Aorta (tissue), 5 donors: ENCODE measurements around the gene GJB4. TPM values are rescaled to one million over a fixed set of nuclear protein-coding genes. Genes with fewer than 3 reads are reported as not detected.

Experiments used
- ATAC-seq: fragments of 200-7000 bp; cut with Tn5 transposase; one replicate; pipeline ENCODE4 v1.9.1; 2022; ENCODE audit warnings: moderate library complexity; ENCODE audit not compliant: low FRiP score
- DNase-seq, 2 donors: peaks; one replicate each; pipeline ENCODE4 v3.0.0-alpha.2; 2020
- H3K27ac ChIP-seq, 2 donors: one replicate each; pipeline ENCODE4 v1.5.1; 2013; ENCODE audit warnings: low read length in 2 of 2, mild to moderate bottlenecking in 2 of 2, moderate library complexity in 2 of 2, control low read depth in 1 of 2, inconsistent platforms in 1 of 2, low read depth in 1 of 2
- H3K27me3 ChIP-seq, 2 donors: one replicate each; pipeline ENCODE4 v1.6.1; 2013; ENCODE audit warnings: control low read depth in 1 of 2, low read length in 1 of 2, mild to moderate bottlenecking in 1 of 2, moderate library complexity in 1 of 2; ENCODE audit not compliant: insufficient read depth in 2 of 2, control insufficient read depth in 1 of 2
- H3K36me3 ChIP-seq, 2 donors: one replicate each; pipeline ENCODE4 v1.6.1; 2013; ENCODE audit warnings: control low read depth in 1 of 2, low read length in 1 of 2, mild to moderate bottlenecking in 1 of 2; ENCODE audit not compliant: insufficient read depth in 2 of 2, control insufficient read depth in 1 of 2
- H3K4me1 ChIP-seq, 2 donors: one replicate each; pipeline ENCODE4 v1.6.1; 2013; ENCODE audit warnings: low read length in 2 of 2, control low read depth in 1 of 2, mild to moderate bottlenecking in 1 of 2, moderate library complexity in 1 of 2; ENCODE audit not compliant: insufficient read depth in 2 of 2, control insufficient read depth in 1 of 2
- H3K4me3 ChIP-seq, 2 donors: one replicate each; pipeline ENCODE4 v1.5.1; 2013; ENCODE audit warnings: low read length in 2 of 2, control low read depth in 1 of 2, mild to moderate bottlenecking in 1 of 2
- H3K9me3 ChIP-seq: one replicate; pipeline ENCODE4 v1.6.1; 2013; ENCODE audit warnings: mild to moderate bottlenecking, low read length; ENCODE audit not compliant: control insufficient read depth
- WGBS, 2 donors: extraction: QIAGEN DNeasy Blood & Tissue Kit; methylation state at CpG; one replicate each; pipeline ENCODE4 v1.1.7; 2013; 5-methylcytosine and 5-hydroxymethylcytosine counted together
- intact Hi-C, 2 donors: fragments of 100-400 bp; cut with DNase I; formaldehyde crosslinking; loops; one replicate each; pipeline versions ENCODE4 v1.14.2 to v1.15.0; 2022
- polyA plus RNA-seq, 2 donors: library from polyadenylated mRNA; stranded (reverse); fragments of 200-250 nt; gene quantifications; one replicate each; pipeline ENCODE4 v1.2.3, GENCODE V29; 2013
- total RNA-seq, 2 donors: library from RNA; stranded (reverse); fragmentation: NEBNext Ultra II Directional; extraction: Animal tissue kit (Norgen Biotek cat#: 25700); gene quantifications; one replicate each; pipeline ENCODE4 v1.2.1, GENCODE V29; 2021
- donor health status: healthy with polysubstance abuse.
- donor health status: Bipolar disorder and iron deficiency.
- donor health status: DM: no; HTN: no; CAD: no.
- donor health status: DM: no; HTN: no; CAD: no.
- donor health status: DM: yes; HTN: yes; CAD: no.

GJB4 gene
- total and polyA plus RNA-seq, 4 donors: not detected

DNA sequence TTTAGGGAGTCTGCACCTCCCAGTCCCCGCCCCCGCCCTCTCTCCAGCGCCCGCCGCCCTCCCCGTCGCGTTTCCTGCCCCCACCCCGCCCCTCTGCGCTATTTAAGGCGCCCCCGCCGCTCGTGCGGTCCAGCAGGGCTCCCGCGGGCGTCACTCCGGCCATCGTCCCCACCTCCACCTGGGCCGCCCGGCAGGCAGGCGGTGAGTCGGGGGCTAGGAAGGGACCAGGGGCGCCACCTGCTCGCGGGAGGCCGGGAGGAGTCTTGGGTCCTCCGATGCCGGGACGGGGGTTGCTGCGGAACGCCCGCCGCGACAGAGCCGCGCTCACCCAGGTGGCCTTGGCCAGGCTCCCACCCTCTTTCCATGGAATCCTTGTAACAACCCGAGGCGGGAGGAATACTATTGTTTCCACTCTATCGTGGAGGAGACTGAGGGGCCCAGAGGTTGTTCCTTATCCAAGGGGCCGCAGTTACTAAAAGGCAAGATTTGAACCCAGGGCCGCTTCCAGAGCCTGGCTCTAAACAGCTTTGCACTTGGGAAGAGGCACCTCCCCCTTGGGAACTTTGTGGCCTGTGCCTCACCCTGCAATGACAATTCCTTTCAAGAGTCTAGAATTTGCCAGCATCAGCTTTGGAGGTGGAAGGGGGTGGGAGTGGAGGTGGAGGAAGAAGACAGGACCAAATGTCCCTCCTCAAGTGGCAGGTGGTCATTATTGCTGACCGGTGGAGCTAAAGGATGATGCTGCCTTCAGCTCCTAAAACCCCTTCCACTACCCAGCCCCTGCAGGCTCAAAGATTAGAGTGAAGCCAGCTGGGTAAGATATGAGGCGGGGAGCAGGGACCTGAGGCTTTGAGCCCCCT lies 33.6 kb downstream of the GJB4 start, which contains the start of gene GJA4:
GJA4 (plus strand) TSS at position 132 of the 860 bp plus-strand sequence. CDS start 1,215 bp downstream, outside the sequence.
- peak within 1 kb of the TSS; percentile 75 to 80 for H3K27ac ChIP-seq
- peaks cover 0 to 3% of the 10 kb centered on the region in 2 donors for H3K4me1 ChIP-seq
- no peaks in the 10 kb centered on the region for H3K9me3 ChIP-seq
- H3K4me3 ChIP-seq: peak within 1 kb of the TSS; percentile 52 to 66
- peak; percentile 30 for ATAC-seq
- peak in 1 of 2 donors; percentile 85 for DNase-seq
- H3K27me3 ChIP-seq: no peaks in the 10 kb centered on the region
- H3K36me3 ChIP-seq: no peaks in the 10 kb centered on the region
- intact Hi-C loops: loop anchor here in 1 of 2 donors (2.0 to 5.0 kb wide), 2 partner anchors 44 to 60 kb away; no protein-coding TSS in a partner anchor
- WGBS, 2 donors: 5% methylated on average over 40 to 45 of the region's 45 CpGs

DNA sequence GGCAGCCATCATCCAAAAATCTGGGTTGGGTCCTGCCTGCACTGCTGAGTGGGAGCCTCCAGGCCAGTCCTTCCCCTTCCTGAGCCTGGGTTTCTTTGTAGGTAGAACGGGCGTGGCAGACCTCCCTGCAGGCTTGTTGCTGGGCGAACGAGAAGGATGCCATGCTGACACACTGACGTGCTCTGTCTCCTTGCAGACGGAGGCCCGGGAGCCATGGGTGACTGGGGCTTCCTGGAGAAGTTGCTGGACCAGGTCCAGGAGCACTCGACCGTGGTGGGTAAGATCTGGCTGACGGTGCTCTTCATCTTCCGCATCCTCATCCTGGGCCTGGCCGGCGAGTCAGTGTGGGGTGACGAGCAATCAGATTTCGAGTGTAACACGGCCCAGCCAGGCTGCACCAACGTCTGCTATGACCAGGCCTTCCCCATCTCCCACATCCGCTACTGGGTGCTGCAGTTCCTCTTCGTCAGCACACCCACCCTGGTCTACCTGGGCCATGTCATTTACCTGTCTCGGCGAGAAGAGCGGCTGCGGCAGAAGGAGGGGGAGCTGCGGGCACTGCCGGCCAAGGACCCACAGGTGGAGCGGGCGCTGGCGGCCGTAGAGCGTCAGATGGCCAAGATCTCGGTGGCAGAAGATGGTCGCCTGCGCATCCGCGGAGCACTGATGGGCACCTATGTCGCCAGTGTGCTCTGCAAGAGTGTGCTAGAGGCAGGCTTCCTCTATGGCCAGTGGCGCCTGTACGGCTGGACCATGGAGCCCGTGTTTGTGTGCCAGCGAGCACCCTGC lies 34.7 kb downstream of the GJB4 start:
- H3K27ac ChIP-seq: peak overlapping the region in 1 of 2 donors; percentile 75
- no peaks in the 10 kb centered on the region for H3K9me3 ChIP-seq
- no peak for DNase-seq
- H3K4me3 ChIP-seq: no peak overlapping the region
- intact Hi-C loops: loop anchor here in 1 of 2 donors (5.0 kb wide), 1 partner anchor 43 kb away; no protein-coding TSS in a partner anchor
- WGBS, 2 donors: 89 to 90% methylated on average over 40 of the region's 40 CpGs
- H3K36me3 ChIP-seq: no peaks in the 10 kb centered on the region
- peaks cover 0 to 3% of the 10 kb centered on the region in 2 donors for H3K4me1 ChIP-seq
- H3K27me3 ChIP-seq: no peaks in the 10 kb centered on the region
- no peak for ATAC-seq

DNA sequence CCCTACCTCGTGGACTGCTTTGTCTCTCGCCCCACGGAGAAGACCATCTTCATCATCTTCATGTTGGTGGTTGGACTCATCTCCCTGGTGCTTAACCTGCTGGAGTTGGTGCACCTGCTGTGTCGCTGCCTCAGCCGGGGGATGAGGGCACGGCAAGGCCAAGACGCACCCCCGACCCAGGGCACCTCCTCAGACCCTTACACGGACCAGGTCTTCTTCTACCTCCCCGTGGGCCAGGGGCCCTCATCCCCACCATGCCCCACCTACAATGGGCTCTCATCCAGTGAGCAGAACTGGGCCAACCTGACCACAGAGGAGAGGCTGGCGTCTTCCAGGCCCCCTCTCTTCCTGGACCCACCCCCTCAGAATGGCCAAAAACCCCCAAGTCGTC lies 35.2 kb downstream of the GJB4 start:
- Histone ChIP-seq H3K4me3 (no peak overlapping the region), H3K9me3 (no peaks in the 10 kb centered on the region), H3K27me3 (no peaks in the 10 kb centered on the region), H3K36me3 (no peaks in the 10 kb centered on the region), H3K27ac (no peak overlapping the region), H3K4me1 (peaks cover 0 to 3% of the 10 kb centered on the region in 2 donors)
- intact Hi-C loops: loop anchor here in 1 of 2 donors (5.0 kb wide), 1 partner anchor 43 kb away; no protein-coding TSS in a partner anchor
- 76 to 87% methylated on average over 10 to 12 of the region's 12 CpGs for WGBS, 2 donors
- ATAC-seq (no peak), DNase-seq (no peak)

DNA sequence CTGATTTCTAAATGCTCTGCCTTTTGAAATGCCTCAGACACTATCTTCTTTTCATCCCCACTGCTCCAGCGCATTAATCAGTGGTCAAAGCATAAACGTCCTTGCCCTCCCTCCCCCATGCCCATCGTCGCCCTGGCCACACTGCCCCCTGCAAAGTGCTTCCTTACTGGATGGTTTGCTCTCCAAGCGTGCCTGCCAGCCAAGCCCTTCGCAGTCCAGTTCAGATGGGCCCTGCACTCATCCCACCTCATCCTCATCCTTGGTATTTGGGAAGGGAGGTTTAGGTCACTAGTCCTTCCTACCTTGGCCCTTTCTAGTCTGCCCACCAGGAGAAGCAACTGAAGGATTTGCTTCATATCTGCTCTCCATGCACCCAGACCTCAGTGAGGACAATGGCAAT lies 36.4 kb downstream of the GJB4 start:
- H3K27ac ChIP-seq: no peak overlapping the region
- intact Hi-C loops: no loop called here
- no peak for ATAC-seq
- no peaks in the 10 kb centered on the region for H3K9me3 ChIP-seq
- WGBS, 2 donors: 56 to 64% methylated on average over 6 of the region's 6 CpGs
- no peaks in the 10 kb centered on the region for H3K27me3 ChIP-seq
- H3K4me1 ChIP-seq: peaks cover 0 to 3% of the 10 kb centered on the region in 2 donors
- H3K4me3 ChIP-seq: no peak overlapping the region
- no peak for DNase-seq
- no peaks in the 10 kb centered on the region for H3K36me3 ChIP-seq

DNA sequence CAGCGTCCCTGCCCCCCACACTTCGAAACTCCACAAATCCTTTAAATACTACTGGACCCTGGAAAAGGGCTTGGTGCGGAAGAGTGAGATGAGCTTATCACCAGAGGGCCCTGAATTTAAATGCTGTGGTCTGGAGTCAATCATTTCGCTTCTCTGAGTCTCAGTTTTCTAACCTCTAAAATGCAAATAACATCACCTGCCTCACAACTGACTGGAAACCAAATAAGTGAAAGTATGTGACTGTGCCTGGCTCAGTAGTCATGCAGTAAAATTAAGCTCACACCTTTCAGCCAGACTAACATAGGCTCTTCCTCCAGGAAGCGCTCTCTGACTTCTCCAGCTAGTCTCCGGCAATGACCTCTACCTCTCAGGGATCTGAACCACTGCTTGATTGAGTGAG lies 37.5 kb downstream of the GJB4 start:
- no peak for ATAC-seq
- Histone ChIP-seq H3K27me3 (no peaks in the 10 kb centered on the region), H3K4me1 (peaks cover 0 to 3% of the 10 kb centered on the region in 2 donors), H3K27ac (no peak overlapping the region), H3K36me3 (no peaks in the 10 kb centered on the region), H3K4me3 (no peak overlapping the region), H3K9me3 (no peaks in the 10 kb centered on the region)
- intact Hi-C loops: no loop called here
- WGBS, 2 donors: 91 to 92% methylated on average over 6 of the region's 6 CpGs
- no peak for DNase-seq

DNA sequence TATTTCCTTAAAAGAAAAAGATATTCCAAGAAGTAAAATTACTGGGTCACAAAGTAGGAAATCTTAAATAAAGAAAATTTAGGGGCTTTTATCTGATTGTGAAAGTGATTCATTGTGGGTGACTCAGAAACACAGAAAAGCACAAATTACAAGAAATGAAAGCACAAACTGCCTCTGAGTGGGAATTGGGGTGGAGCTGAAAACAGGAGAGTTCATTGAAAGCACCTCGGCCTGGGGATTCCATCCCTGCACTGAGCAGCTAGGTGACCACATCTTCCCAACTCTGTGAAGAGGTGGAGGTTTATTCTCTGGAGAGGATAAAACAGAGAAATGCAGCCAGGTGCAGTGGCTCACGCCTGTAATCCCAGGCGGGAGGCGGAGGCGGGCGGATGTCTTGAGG lies 40.7 kb downstream of the GJB4 start:
- peaks cover 0 to 3% of the 10 kb centered on the region in 2 donors for H3K4me1 ChIP-seq
- DNase-seq (no peak), ATAC-seq (no peak)
- no peak overlapping the region for H3K27ac ChIP-seq
- intact Hi-C loops: no loop called here
- H3K9me3 ChIP-seq: no peaks in the 10 kb centered on the region
- no peak overlapping the region for H3K4me3 ChIP-seq
- H3K27me3 ChIP-seq: no peaks in the 10 kb centered on the region
- H3K36me3 ChIP-seq: no peaks in the 10 kb centered on the region
- WGBS, 2 donors: 73 to 87% methylated on average over 5 to 6 of the region's 6 CpGs

DNA sequence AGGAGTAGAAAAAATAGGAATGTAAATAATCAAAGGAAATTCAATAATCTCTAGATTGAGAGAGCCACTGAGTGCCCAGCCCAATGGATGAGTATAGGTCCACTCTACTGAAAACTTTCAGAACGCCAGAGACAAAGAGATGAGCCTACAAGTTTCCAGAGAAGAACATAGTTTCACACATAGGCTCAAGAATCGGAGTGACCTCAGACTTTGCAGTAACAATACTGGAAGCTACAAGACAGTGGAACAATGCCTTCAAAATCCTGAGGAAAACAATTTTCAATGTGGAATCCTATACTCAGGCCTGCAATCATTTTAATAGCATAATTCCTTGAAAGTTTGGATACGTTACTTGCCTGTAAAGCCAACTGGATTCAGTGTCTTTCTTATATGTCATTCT lies 44.2 kb downstream of the GJB4 start:
- Histone ChIP-seq H3K4me3 (no peak overlapping the region), H3K36me3 (no peaks in the 10 kb centered on the region), H3K27me3 (no peaks in the 10 kb centered on the region), H3K4me1 (peaks cover 0 to 3% of the 10 kb centered on the region in 2 donors), H3K9me3 (no peaks in the 10 kb centered on the region), H3K27ac (no peak overlapping the region)
- no peak for ATAC-seq
- intact Hi-C loops: no loop called here
- DNase-seq: no peak
- WGBS, 2 donors: 98 to 99% methylated on average over 3 of the region's 3 CpGs

DNA sequence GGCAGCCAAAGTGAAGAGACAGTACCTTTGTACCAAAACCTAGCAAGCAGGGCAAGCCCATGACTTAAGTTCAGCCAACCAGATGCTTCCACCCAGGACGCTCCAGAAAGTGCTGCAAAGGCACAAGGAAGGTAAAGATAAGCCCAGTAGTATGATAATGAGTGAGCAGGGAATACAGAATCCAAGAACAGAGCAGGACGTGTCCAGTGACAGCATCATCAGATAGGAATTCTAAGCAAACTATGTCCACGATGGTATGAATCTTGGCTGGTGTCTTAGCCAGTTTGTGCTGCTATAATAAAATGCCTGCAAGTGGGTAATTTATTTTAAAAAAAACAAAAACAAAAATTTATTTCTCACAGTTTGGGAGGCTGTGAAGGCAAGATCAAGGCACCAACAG lies 46.9 kb downstream of the GJB4 start:
- no peak for DNase-seq
- Histone ChIP-seq H3K27ac (no peak overlapping the region), H3K4me3 (no peak overlapping the region), H3K4me1 (peaks cover 0 to 3% of the 10 kb centered on the region in 2 donors), H3K36me3 (no peaks in the 10 kb centered on the region), H3K9me3 (no peaks in the 10 kb centered on the region), H3K27me3 (no peaks in the 10 kb centered on the region)
- intact Hi-C loops: no loop called here
- WGBS, 2 donors: 18 to 19% methylated on average over 3 of the region's 3 CpGs
- no peak for ATAC-seq
